HepG2 (cell line): Measurements from ENCODE around the gene MPV17L2. TPM values are rescaled to one million over a fixed set of nuclear protein-coding genes. Genes with fewer than 3 reads are reported as not detected.

ENCODE experiments used
- ADNP ChIP-seq: sonication (generic); formaldehyde crosslinking; IDR thresholded peaks from 2 replicates; pipeline ENCODE4 v1.4.0; 2020; ENCODE audit warnings: missing genetic modification reagents
- ATAD3A ChIP-seq: sonication (generic); formaldehyde crosslinking; IDR thresholded peaks from 2 replicates; pipeline ENCODE4 v1.4.0; 2020; ENCODE audit warnings: missing genetic modification reagents
- GZF1 ChIP-seq: sonication (generic); formaldehyde crosslinking; IDR thresholded peaks from 2 replicates; pipeline ENCODE4 v1.5.1; 2020; ENCODE audit warnings: mild to moderate bottlenecking, missing genetic modification reagents
- HNRNPH1 ChIP-seq: fragments of 200-400 bp; formaldehyde crosslinking; optimal IDR thresholded peaks from 2 replicates; pipeline ENCODE3; 2017; ENCODE audit warnings: mild to moderate bottlenecking, low read depth, low read length
- MXD1 ChIP-seq: sonication (generic); formaldehyde crosslinking; IDR thresholded peaks from 2 replicates; pipeline ENCODE4 v1.4.0; 2020; ENCODE audit warnings: mild to moderate bottlenecking, missing genetic modification reagents
- NCOR1 ChIP-seq: fragments of 200-600 bp; sonication (generic); IDR thresholded peaks from 2 replicates; pipeline ENCODE4 v1.7.0; 2017; ENCODE audit warnings: antibody characterized with exemption, low read length, borderline replicate concordance
- PRDM4 ChIP-seq: sonication (generic); formaldehyde crosslinking; IDR thresholded peaks from 2 replicates; pipeline ENCODE4 v1.9.0; 2021; ENCODE audit warnings: missing genetic modification reagents, borderline replicate concordance
- RBM22 ChIP-seq: fragments of 200-400 bp; formaldehyde crosslinking; optimal IDR thresholded peaks from 2 replicates; pipeline ENCODE3; 2017; ENCODE audit warnings: mild to moderate bottlenecking, low read length, moderate library complexity
- XRCC5 ChIP-seq: fragments of 200-400 bp; formaldehyde crosslinking; optimal IDR thresholded peaks from 2 replicates; pipeline ENCODE3; 2017; ENCODE audit warnings: mild to moderate bottlenecking, low read length
- YEATS4 ChIP-seq: sonication (generic); formaldehyde crosslinking; IDR thresholded peaks from 2 replicates; pipeline ENCODE4 v1.4.0; 2020; ENCODE audit warnings: missing genetic modification reagents, borderline replicate concordance
- ZBTB33 ChIP-seq: sonication (generic); formaldehyde crosslinking; IDR thresholded peaks from 2 replicates; pipeline ENCODE4 v1.4.0; 2020; ENCODE audit warnings: missing genetic modification reagents
- ZBTB7A ChIP-seq: sonication (generic); formaldehyde crosslinking; IDR thresholded peaks from 2 replicates; pipeline ENCODE4 v1.8.0; 2022; ENCODE audit warnings: mild to moderate bottlenecking, missing genetic modification reagents
- ZNF232 ChIP-seq: sonication (generic); formaldehyde crosslinking; IDR thresholded peaks from 2 replicates; pipeline ENCODE4 v1.4.0; 2020; ENCODE audit warnings: missing genetic modification reagents, borderline replicate concordance
- ZNF354B ChIP-seq: sonication (generic); formaldehyde crosslinking; IDR thresholded peaks from 2 replicates; pipeline ENCODE4 v1.8.0; 2022; ENCODE audit warnings: mild to moderate bottlenecking, missing genetic modification reagents
- ZNF430 ChIP-seq: sonication (generic); formaldehyde crosslinking; IDR thresholded peaks from 2 replicates; pipeline ENCODE4 v1.9.0; 2021; ENCODE audit warnings: mild to moderate bottlenecking, missing genetic modification reagents
- ZNF768 ChIP-seq: sonication (generic); formaldehyde crosslinking; IDR thresholded peaks from 2 replicates; pipeline ENCODE4 v1.4.0; 2020; ENCODE audit warnings: missing genetic modification reagents
- polyA plus RNA-seq, 8 experiments: library from polyadenylated mRNA; depleted of rRNA in 3 of 8; stranded (reverse) in 7 of 8; unstranded in 1 of 8; fragments of >200 nt; fragmentation: Illumina TruSeq in 4 of 8; extraction: Trizol in 4 of 8; gene quantifications; 2 replicates each; pipeline versions ENCODE4 v1.2.1 to v1.2.3, GENCODE V29; 2011 to 2016; ENCODE audit warnings: low read depth in 4 of 8, missing spikeins in 1 of 8, mixed read lengths in 1 of 8; ENCODE audit not compliant: insufficient read depth in 1 of 8
- total RNA-seq, 5 experiments: library from RNA; depleted of rRNA; stranded (reverse); fragments of >200 nt; fragmentation: Illumina TruSeq; extraction: Trizol; gene quantifications; 2 replicates each; pipeline ENCODE4 v1.2.3, GENCODE V29; 2016; ENCODE audit warnings: low read depth in 1 of 5

Gene MPV17L2
- total and polyA plus RNA-seq, 2 of the 13 experiments (the other 11 are each of a cell fraction or from before 2014, with no cell fraction given) = 13.6 to 16.7 TPM

GRCh38 chr19:18157465-18158063, 35.5 kb upstream of the MPV17L2 start (continued):
- TF ChIP-seq ZBTB33 (CRISPR knock-in tag) = no peak
- TF ChIP-seq ZNF232 (CRISPR knock-in tag) = no peak
- TF ChIP-seq GZF1 (CRISPR knock-in tag) = no peak
- TF ChIP-seq NCOR1 = no peak
- no peak for TF ChIP-seq PRDM4
- TF ChIP-seq ZBTB7A (CRISPR knock-in tag) = no peak
- TF ChIP-seq RBM22 = peak; percentile 38
- peak; percentile 45; the same call in 1 of the 2 replicates for TF ChIP-seq ZNF768 (CRISPR knock-in tag)
- TF ChIP-seq YEATS4 (CRISPR knock-in tag) = no peak
- TF ChIP-seq HNRNPH1 = no peak
- no peak for TF ChIP-seq ADNP (CRISPR knock-in tag)
- TF ChIP-seq XRCC5 = peak; percentile 9
- TF ChIP-seq MXD1 (CRISPR knock-in tag) = no peak
- TF ChIP-seq ZNF354B (CRISPR knock-in tag) = no peak
- no peak for TF ChIP-seq ATAD3A (CRISPR knock-in tag)
- no peak for TF ChIP-seq ZNF430 (CRISPR knock-in tag)
- TF ChIP-seq, all 625 proteins: peak for 7
